ENCODE data around the gene CAMSAP2. TPM values are rescaled to one million over a fixed set of nuclear protein-coding genes. Genes with fewer than 3 reads are reported as not detected.

Gene CAMSAP2
- total and polyA plus RNA-seq, 8 donors: 32.2 to 55.0 (median 48.8) TPM

- Histone ChIP-seq H3K27me3 (no peaks in the 10 kb centered on the region), H3K4me3 (no peak overlapping the region), H3K27ac (no peak overlapping the region), H3K36me3 (peaks cover 0 to 3% of the 10 kb centered on the region in 2 donors), H3K9me3 (no peaks in the 10 kb centered on the region), H3K4me1 (peaks cover 0 to 16% of the 10 kb centered on the region in 2 donors)
- ATAC-seq: no peak
- no peak for DNase-seq
- intact Hi-C loops (cut with DNase I): no loop called here
- TF ChIP-seq, protein P1, sequence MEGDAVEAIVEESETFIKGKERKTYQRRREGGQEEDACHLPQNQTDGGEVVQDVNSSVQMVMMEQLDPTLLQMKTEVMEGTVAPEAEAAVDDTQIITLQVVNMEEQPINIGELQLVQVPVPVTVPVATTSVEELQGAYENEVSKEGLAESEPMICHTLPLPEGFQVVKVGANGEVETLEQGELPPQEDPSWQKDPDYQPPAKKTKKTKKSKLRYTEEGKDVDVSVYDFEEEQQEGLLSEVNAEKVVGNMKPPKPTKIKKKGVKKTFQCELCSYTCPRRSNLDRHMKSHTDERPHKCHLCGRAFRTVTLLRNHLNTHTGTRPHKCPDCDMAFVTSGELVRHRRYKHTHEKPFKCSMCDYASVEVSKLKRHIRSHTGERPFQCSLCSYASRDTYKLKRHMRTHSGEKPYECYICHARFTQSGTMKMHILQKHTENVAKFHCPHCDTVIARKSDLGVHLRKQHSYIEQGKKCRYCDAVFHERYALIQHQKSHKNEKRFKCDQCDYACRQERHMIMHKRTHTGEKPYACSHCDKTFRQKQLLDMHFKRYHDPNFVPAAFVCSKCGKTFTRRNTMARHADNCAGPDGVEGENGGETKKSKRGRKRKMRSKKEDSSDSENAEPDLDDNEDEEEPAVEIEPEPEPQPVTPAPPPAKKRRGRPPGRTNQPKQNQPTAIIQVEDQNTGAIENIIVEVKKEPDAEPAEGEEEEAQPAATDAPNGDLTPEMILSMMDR (IDR thresholded peaks at IDR 0.05): no peak
These were observed 171.1 kb downstream of the CAMSAP2 start for GRCh38 chr1:200909757-200910239.

Other genes starting within 250 kb of the CAMSAP2 start
- 1 to 10 TPM in 1 of 2 donors, under 1 TPM in 1; 0.71 to 2.2 TPM for gene KIF14, start 118.1 kb upstream of the CAMSAP2 start, total RNA-seq
- 10 to 100 TPM in 2 of 6 donors, 1 to 10 TPM in 4; 4.7 to 13.7 (median 7.1) TPM for gene KIF14, start 118.1 kb upstream of the CAMSAP2 start, polyA plus RNA-seq (ENCODE audit: insufficient read length in 6 of 6)
- 10 to 100 TPM; 15.4 to 24.1 TPM for gene DDX59, start 69.0 kb upstream of the CAMSAP2 start, total RNA-seq
- 10 to 100 TPM; 28.5 to 36.4 (median 31.5) TPM for gene DDX59, start 69.0 kb upstream of the CAMSAP2 start, polyA plus RNA-seq (ENCODE audit: insufficient read length in 6 of 6)
- under 1 TPM; 0.26 to 0.52 TPM for gene GPR25, start 134.1 kb downstream of the CAMSAP2 start, total RNA-seq
- gene GPR25, start 134.1 kb downstream of the CAMSAP2 start, polyA plus RNA-seq (ENCODE audit: insufficient read length in 6 of 6): not detected
- gene INAVA, start 156.0 kb downstream of the CAMSAP2 start, total RNA-seq: 10 to 100 TPM in 1 of 2 donors, 1 to 10 TPM in 1; 5.5 to 23.7 TPM
- gene INAVA, start 156.0 kb downstream of the CAMSAP2 start, polyA plus RNA-seq (ENCODE audit: insufficient read length in 6 of 6): 10 to 100 TPM; 19.0 to 25.5 (median 23.1) TPM